Measurements from ENCODE around the gene FNBP1.
"Not testable (repeated sequence)": the region's sequence is repeated elsewhere in the genome, so short reads cannot be mapped to it uniquely, and the experiment has no call there.

Gene FNBP1

GRCh38 chr9:129918296-129918950, 124.6 kb downstream of the FNBP1 start:
- DNase-seq (ENCODE audit: low spot score), result no peak

GRCh38 chr9:129916707-129917106, 126.3 kb downstream of the FNBP1 start:
- DNase-seq (ENCODE audit: low spot score), result no peak

- DNase-seq (ENCODE audit: low spot score), result no peak
Measured at GRCh38 chr9:129914051-129914450, 128.9 kb downstream of the FNBP1 start.

- DNase-seq (ENCODE audit: low spot score), result peak; percentile 70
Measured at GRCh38 chr9:129910628-129911567, 132.1 kb downstream of the FNBP1 start.

GRCh38 chr9:129909851-129910250, 133.1 kb downstream of the FNBP1 start:
- no peak for DNase-seq (ENCODE audit: low spot score)

GRCh38 chr9:129908906-129909305, 134.1 kb downstream of the FNBP1 start:
- DNase-seq (ENCODE audit: low spot score), result no peak

GRCh38 chr9:129907201-129907600, 135.8 kb downstream of the FNBP1 start:
- DNase-seq (ENCODE audit: low spot score), result no peak

- no peak for DNase-seq (ENCODE audit: low spot score)
Measured at GRCh38 chr9:129906298-129906697, 136.7 kb downstream of the FNBP1 start.

GRCh38 chr9:129904734-129905133, 138.3 kb downstream of the FNBP1 start:
- DNase-seq (ENCODE audit: low spot score), result no peak

GRCh38 chr9:129902740-129903134, 140.3 kb downstream of the FNBP1 start:
- no peak for DNase-seq (ENCODE audit: low spot score)

- no peak for DNase-seq (ENCODE audit: low spot score)
Measured at GRCh38 chr9:129901993-129902739, 140.8 kb downstream of the FNBP1 start.

GRCh38 chr9:129900263-129901027, 142.5 kb downstream of the FNBP1 start:
- no peak for DNase-seq (ENCODE audit: low spot score)

GRCh38 chr9:129899620-129900019, 143.4 kb downstream of the FNBP1 start:
- DNase-seq (ENCODE audit: low spot score), result no peak

- no peak for DNase-seq (ENCODE audit: low spot score)
Measured at GRCh38 chr9:129898185-129898584, 144.8 kb downstream of the FNBP1 start.

GRCh38 chr9:129897263-129897662, 145.7 kb downstream of the FNBP1 start:
- DNase-seq (ENCODE audit: low spot score), result no peak

- DNase-seq (ENCODE audit: low spot score), result no peak
Measured at GRCh38 chr9:129895376-129896268, 147.4 kb downstream of the FNBP1 start.

- DNase-seq (ENCODE audit: low spot score), result no peak
Measured at GRCh38 chr9:129894120-129894823, 148.7 kb downstream of the FNBP1 start.

GRCh38 chr9:129891569-129891968, 151.4 kb downstream of the FNBP1 start:
- DNase-seq (ENCODE audit: low spot score), result no peak

- DNase-seq (ENCODE audit: low spot score), result not testable (repeated sequence)
Measured at GRCh38 chr9:129890718-129891299, 152.2 kb downstream of the FNBP1 start.
